HG03571 (cell line): Measurements from ENCODE around the gene LTBP3.

Experiments used
- ATAC-seq: cut with Tn5 transposase; IDR thresholded peaks from one replicate; pipeline ENCODE4 v1.9.1; 2021; ENCODE audit not compliant: unreplicated experiment

Gene LTBP3

GRCh38 chr11:65586247-65586630 lies 28.1 kb upstream of the LTBP3 start:
- no peak for ATAC-seq

- ATAC-seq, result no peak
Observed at GRCh38 chr11:65585396-65586246, 27.5 kb upstream of the LTBP3 start.

- ATAC-seq, result no peak
Observed at GRCh38 chr11:65584723-65585171, 26.6 kb upstream of the LTBP3 start.

GRCh38 chr11:65584106-65584505 lies 25.9 kb upstream of the LTBP3 start:
- ATAC-seq, result no peak

- ATAC-seq, result no peak
Observed at GRCh38 chr11:65583589-65583988, 25.4 kb upstream of the LTBP3 start.

- ATAC-seq, result no peak
Observed at GRCh38 chr11:65581928-65582327, 23.8 kb upstream of the LTBP3 start.

- no peak for ATAC-seq
Observed at GRCh38 chr11:65580756-65581155, 22.6 kb upstream of the LTBP3 start.

- ATAC-seq, result no peak
Observed at GRCh38 chr11:65580031-65580692, 22.0 kb upstream of the LTBP3 start.

GRCh38 chr11:65579291-65579690 lies 21.1 kb upstream of the LTBP3 start:
- ATAC-seq, result no peak

- no peak for ATAC-seq
Observed at GRCh38 chr11:65578667-65579066, 20.5 kb upstream of the LTBP3 start.

GRCh38 chr11:65578134-65578533 lies 20.0 kb upstream of the LTBP3 start:
- no peak for ATAC-seq

- no peak for ATAC-seq
Observed at GRCh38 chr11:65577756-65578109, 19.6 kb upstream of the LTBP3 start.

- ATAC-seq, result no peak
Observed at GRCh38 chr11:65576867-65577755, 19.0 kb upstream of the LTBP3 start.

- ATAC-seq, result no peak
Observed at GRCh38 chr11:65576232-65576866, 18.2 kb upstream of the LTBP3 start.

- no peak for ATAC-seq
Observed at GRCh38 chr11:65575568-65576231, 17.5 kb upstream of the LTBP3 start, which contains the start of gene EHBP1L1. EHBP1L1 (plus strand) TSS chr11:65576053; CDS start chr11:65576303, 250 bp downstream.

GRCh38 chr11:65574811-65575567 lies 16.8 kb upstream of the LTBP3 start:
- no peak for ATAC-seq

- no peak for ATAC-seq
Observed at GRCh38 chr11:65574109-65574810, 16.1 kb upstream of the LTBP3 start.

- no peak for ATAC-seq
Observed at GRCh38 chr11:65573391-65574079, 15.4 kb upstream of the LTBP3 start.
